Right kidney (tissue), 1 donor: ENCODE results near the gene ZBTB20.

Source experiments
- DNase-seq: peaks from one replicate; pipeline ENCODE4 v3.0.0-alpha.2; 2016

The ZBTB20 gene

DNA sequence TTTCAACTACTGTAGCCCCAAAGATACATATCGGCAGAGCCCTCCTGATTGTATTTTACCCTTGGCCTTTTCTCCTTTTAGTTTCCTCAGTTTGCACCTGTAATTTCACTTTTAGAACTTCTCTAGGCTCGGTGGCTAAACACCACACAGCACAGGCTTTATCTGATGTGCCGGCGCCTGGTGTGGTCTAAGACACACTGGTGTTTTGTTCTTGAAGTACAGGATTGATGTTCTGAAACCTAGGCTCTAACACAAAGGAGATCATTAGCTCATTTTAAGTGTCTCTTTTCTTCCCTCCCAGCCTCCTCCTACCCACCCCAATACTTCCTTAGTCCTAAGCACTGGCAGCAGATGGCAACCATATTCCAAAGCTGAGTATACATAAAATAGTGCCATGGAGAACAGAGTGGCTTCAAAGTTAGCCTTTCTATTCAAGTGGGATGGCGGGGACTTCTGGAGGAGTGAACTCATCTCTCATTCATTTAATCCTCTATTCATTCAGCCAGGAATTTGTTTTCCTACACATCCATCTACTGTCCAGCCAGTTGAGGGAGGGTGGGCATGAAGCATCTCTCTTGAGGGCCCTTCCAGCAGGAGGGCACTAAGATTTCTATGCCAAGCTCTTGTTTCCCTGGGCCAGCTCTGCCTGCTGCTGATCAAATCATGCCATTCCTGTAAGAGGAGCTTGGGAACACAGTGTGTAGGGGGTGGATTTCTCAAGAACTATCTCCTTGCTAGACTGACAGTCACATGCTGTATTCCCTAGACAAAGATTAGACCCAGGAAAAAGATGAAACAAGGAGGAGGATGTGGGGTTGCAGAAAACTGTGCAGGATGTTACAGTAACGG, 782.1 kb downstream of the ZBTB20 start:
- DNase-seq = no peak

DNA sequence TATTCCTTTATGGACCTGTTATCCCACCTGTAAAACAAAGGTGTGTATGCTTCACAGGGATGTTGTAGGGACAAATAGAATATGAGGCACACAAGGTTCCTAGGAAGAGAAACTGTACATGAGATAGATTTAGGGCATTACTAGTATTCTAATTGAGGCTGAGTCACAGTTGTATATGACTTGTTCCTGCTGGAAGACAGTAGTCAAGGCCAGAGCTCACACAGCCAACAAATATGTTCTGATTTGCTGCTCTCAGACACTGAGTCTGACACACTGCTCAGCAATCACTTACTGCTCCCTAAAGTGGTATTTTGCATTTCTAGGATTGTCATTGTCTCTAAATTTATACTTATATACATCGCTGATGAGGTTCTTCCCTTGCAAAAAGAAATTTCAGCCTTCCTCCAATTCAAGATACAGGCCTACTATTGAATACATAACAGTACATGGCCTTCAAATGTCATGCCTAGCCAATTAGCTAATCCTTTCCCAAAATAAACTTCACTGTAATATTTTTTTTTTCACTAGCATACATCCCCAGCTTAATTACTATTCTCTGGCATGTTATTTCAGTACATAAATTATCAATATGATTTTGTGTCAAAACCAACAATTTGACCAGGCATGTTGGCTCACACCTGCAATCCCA, 783.4 kb downstream of the ZBTB20 start:
- no peak for DNase-seq

DNA sequence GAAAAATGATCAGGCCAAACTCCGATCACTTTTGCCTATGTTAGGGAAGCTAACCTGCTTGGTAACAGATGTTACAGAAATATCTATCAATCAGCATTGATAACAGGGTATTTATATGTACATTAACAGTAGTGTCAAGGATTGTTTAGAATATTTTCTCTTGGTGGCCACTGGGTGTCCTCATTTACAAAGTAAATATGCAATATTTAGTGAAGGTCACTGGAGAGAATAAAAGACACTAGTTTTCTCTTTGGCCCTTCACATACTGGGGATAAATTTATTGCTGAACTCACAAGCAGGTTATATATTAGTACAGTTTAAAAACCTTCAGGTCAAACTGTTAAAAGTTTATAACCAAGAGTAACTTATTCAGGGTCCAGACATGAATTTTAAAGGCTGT, 784.3 kb downstream of the ZBTB20 start:
- no peak for DNase-seq

DNA sequence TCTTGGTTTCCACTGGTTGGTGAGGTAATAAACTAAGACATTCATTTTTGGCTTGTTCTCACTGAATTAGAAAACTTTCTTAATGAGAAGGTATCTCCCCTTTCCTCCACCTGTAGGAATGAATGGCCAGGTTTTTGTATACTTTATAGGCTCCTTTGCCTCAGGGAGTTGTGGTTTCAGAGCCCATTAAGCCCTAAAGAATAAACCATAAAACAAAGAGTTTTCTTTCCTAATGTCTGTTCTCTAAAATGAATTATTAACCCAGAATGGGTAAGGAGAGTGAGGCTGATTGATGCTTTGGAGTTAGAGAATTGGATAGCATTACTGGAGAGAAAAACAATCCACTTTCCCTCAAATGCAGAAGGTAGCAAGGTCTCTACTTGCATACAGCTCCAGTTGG, 785.7 kb downstream of the ZBTB20 start:
- DNase-seq = no peak

DNA sequence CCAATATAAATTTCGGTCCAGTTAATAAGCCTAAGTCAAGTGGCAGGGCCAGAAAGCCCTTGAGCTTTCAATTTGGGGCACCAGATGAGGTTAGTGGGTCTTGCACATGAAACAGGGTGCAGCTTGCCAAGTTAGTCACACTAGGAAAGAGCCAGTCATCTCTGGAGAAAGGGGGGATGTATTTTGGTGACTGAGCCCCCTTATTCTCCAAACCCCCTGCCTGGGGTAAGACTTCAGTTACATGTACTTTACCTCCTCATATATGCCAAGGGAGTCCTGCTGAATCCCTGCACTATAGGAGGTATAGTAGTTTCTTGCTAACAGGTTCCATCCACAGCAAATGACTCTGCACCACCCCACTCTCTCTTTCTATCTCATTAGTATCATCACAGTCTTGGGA, 790.6 kb downstream of the ZBTB20 start:
- DNase-seq = no peak

DNA sequence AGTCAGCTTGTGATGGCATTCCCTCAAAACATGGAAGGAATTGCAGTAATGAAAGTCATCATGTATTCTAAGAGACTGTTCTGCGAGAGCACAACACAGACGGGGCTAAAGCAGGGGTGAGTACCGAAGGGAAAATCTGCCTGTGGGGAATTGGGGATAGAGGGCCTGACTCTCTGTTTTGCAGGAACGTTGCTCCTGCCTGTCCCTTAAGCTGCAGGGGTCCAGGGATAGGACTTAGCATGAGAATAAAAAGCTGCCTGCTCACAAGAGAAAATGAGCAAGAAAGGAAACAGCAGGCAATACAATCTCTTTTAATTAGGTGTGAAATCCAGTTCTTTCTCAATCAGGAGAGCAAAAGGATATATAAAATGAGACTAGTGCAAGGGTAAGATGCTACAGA, 791.0 kb downstream of the ZBTB20 start:
- no peak for DNase-seq

DNA sequence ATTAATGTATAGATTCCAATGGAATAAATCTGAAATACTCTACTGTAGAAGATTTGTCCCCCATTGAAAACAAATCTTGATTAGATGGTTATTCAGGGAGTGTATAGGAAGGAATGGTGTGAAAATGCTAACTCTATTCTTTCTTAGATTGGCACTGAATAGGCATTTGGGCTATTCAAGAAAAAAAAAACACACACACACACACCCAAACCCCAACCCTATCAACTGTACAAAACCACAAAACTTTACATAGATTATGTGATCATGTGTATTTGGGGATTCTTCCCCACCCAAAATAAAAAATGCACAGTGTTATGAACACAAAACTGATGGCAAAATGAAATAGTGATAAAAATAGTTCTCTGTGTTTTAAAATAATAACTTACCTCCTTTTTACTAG, 791.4 kb downstream of the ZBTB20 start:
- no peak for DNase-seq

DNA sequence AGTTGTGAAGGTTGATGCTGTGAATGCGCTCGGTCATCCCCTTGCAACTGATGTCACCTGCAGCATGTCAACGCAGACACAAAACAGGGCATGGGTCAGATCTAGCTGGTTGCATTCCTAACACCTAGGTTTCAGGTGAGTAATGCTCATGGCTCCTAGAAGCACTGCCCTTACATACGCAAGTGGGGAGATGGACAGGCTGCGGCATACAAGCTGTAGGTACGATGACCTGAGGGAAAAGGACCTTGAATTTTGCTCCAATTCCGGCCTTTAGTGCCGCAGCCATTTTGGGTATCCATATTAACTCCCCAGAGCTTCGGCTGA, 795.3 kb downstream of the ZBTB20 start:
- no peak for DNase-seq

DNA sequence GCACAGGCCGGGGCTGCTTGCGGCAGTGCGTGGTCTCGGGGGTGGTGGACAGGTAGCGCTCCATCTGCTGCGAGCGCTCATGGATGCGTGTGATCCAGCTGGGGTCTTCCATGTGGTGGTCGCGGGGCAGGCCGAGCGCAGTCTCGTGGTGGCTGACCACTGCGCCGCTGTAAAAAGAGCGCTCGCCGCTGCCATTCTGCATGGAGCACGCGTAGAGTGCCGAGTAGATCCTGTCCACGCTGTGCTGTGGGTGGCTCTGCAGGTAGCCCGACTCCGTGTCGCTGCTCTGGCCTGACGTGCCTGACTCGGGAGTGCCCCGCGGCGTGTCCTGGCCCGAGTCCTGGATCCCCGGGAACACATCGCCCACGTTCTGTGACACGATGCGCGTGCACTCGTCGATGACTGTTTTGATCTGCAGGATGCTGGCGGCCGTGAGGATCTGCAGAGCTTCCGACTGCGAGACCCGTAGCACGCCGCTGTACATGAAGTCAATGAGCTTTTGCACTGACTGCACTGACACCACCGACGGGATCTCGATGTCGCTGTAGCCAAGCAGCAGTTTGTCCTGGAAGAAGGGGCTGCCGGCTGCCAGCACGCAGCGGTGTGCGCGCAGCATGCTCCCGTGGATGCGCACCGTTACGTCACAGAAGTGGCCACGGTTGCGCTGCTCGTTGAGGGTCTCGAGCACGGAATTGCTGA, 795.8 kb downstream of the ZBTB20 start:
- DNase-seq = no peak

DNA sequence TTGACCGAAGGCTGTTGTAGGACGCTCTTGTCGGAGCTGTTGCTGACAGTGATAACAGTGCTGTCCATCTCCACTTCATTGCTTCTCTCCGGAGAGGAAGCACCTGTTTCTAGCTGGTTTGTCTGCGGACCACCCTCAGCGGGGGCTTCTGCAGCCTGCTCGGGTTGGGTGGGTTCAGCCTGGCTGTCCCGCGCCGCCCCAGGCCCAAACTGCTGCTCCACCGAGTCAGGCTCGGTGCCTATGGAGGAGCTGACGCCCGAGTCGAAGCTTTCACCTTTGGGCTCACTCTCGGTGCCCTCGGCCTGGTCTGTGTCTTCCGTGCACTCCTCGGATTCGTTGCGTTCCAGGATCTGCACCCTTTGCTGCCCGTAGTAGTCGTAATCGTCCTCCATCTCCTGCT, 796.4 kb downstream of the ZBTB20 start:
- DNase-seq = no peak

DNA sequence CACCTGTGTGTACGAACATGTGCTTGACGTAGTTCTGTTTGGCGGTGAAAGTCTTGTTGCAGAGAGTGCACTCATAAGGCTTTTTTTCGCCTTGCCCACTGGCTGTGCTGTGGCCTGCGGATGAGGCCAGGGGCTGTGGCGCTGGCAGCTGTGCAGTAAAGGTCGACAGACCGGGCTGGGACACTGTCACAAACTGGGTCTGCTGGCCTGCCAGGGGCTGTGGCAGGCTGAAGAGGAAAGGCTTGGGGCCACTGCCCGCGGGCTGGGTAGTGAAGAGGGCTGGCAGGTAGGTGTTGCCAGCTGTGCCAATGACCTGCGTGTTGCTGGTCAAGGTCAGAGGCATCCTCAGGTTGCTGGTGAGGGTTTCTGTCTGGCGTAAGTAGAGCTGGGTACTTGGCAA, 796.8 kb downstream of the ZBTB20 start:
- no peak for DNase-seq

DNA sequence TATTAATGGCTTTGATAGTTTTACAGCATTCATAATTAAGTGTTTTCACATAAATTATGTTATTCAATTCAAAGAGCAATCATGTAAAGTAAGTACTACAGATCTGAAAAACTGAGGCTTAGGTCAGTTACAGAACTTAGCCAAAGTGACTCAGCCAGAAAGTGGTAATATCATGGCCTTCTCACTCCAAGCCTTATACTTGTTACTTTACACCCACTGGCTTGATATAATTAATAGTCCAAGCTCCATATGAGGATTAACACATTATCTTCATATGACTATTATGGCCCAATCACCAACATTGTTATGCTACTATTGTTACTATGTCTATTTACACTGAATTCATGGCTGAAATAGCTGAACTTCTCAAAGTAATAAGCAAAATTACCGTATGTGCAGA, 802.6 kb downstream of the ZBTB20 start:
- DNase-seq = no peak

DNA sequence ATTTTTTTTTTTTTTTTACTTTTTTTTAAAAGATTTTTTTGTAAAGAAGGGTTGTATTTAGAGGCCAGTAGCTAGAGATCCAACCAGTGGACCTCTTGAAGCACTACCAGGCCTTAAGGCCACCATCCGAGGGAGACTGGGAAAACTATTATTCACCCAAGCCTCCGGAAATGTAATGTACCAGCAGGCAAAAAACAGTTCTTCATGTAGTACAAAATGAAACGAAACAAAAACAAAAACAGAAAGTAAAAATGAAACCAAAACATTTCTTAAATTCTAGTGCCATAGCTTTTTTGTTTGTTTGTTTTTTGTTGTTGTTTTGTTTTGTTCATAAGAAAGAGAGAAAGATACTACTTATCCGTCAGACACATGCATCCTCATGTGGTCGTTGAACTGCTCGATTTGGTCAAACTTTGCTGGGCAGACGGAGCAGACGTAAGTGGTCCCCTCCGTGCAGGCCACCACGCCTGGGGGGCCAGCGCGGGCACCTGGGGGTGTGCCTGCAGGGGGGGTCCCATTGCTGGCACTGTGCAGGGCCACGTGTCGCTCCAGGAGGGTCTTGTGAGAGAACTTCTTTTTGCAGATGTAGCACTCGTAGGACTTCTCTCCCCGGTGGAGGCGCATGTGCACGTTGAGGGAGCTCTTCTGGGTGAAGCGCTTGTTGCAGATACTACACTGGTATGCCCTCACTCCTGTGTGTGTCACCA, 808.3 kb downstream of the ZBTB20 start:
- no peak for DNase-seq

DNA sequence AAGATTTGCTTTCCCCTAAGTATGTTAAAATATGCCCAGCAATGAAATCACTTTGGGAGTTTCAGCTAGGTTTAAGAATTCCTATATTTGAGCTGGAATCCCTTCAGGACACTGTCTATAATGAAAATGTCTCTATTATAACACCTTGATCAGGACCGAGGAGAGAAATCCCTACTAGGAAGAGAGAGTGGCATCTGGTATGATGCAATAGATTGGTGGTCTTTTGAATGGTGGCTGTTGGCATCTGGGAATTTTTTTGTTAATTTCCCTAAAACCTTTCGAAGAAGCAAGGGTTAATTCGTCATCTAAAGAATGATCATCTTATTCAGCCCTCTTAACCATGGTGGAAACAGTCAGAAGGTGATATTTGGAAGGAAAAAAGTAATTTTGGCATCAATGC, 810.2 kb downstream of the ZBTB20 start:
- no peak for DNase-seq

DNA sequence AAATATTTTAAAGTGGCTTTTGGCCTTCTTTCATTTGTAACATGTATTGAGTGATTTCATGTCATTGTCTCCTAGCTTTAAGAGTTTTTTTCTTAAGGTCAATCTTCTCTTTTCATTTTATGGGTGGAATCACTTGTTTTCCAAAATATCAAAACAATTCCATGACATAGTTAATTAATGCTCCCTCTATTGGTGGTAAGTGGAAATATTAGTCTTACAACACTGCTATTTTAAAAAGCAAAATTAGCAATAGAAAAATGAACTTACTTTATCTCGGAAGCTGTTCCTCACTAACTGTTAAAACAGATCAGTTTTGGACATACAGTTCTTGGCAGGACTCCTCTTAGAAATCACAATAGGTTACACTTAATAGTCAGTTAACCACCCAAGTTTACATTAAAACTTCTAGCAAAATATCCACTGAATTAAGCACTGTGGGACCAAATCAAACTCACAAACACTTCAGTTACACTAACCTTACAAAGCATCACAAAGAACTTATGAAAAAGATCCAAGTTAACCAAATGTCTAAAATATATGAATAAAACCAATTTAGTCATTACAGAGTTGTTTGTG, 810.9 kb downstream of the ZBTB20 start:
- no peak for DNase-seq

DNA sequence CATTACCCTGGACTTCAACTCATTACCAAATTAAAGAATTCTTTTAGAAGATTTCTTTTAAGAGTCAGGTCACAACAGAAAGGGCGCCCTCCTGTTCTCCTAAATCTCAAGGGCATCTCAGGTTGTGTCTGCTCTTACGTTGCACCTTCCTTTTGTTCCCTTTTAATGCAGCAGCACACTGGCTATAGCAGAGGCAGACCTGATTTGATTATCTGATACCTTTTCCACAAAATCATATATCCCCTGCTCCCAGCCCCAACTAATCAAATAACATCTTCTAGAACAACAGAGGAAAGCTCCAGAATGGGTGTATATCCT, 813.2 kb downstream of the ZBTB20 start:
- DNase-seq = no peak

DNA sequence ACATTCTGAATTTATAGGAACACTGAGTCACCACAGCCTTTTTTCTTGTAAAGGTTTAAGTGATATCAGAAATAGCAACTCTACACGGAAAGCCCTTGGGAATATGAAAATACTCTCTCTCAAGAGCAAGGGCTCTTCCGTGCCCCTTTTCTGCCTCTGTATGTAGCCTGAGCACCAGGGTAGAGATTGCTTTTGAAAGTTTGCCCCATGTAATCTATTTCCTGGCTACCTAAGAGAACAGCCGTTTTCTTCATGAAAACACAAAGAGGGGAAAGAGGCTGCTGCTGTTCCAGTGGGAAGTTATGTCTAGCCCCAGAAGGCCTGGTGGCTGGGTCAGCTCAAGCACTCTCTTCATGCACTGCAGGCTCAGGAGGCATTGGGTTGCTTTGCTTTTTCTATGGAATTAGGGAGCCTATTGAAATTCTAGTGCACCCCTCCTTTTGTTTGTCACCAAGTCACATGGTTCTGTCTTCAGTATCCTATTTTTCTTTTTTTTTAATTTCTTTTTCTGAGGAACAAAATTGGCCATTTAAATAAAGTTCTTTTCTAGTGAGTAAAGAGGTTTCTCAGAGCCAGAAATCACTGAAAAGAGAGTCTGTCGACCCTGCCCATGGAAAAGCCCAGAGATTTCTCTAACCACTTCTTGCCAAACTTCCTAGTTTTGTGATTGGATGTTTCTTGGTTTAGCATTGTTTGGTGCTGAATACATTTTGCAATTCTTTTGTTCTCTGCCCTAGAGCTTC, 813.7 kb downstream of the ZBTB20 start:
- DNase-seq = no peak

DNA sequence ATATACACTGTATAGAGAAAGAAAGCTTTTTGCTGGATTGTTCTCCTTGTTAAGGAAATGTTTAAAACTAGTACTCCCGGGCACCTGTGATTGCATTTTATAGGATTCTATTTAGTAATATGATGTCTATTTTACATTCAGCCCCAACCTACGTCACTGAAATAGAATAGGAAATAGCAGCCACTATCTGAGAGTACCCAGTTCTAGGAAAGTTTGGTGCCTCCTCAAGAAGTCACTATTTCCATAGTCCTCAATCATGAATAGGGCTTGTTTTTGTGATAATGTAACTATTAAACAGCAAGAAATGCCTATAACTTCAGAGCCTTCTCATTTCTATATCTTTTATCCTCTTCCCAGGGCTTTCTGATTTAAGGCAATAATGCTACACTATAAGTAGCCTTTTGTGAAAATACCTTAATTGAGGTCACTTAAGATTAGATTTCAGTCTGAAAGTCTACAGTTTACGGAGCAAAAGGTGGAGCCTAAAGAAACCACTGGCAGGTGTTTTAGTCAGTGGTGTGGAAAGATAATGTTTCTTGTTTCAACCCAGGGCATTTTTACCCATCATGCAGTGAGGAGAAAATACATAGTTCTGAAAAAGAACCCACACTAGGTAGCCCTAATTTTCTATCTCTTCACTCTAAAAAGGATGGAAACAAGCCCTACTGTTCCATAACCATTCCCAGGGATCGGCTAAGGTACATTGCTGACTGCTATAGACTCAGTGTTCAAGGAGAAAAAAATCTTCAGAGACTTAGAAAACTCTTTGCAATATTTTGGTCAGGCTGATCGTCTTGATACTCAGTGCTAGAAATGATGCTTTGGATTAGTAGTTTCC, 814.5 kb downstream of the ZBTB20 start:
- no peak for DNase-seq

DNA sequence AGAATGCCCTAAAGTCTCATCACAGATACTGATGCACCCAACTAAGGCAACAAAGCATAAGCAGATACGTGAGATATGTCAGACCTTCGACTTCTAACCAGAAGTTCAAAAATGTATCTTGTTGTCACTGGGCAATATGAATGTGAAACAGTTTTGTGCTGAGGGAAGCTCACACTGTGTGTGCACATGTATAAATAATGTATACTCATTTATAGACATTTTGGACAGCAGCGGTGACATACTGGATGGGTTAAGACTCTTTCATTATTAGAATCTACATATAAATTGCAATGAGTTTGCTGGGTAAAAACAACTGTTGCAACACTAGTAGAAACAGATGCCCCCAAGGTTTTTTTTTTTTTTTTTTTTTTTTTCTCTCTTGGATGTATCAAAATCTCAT, 815.4 kb downstream of the ZBTB20 start:
- DNase-seq = no peak

DNA sequence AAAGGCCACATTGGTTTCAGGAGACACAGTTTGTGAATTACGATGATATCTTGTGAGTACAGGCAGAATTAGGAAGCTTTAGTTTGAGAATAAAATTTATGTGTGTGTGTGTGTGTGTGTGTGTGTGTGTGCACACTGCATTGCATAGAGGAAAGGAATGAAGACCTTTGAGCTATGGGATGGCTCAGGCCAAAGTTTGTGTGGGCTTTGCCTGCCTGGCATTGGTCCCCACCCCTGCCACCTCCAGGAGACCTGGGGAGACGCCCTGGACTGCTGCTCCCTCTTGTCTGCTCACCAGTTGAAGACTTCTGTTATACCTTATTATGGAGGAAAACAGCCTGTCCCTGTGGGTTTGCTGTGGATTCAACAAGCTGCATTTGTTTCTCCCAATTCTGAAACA, 816.1 kb downstream of the ZBTB20 start:
- no peak for DNase-seq

DNA sequence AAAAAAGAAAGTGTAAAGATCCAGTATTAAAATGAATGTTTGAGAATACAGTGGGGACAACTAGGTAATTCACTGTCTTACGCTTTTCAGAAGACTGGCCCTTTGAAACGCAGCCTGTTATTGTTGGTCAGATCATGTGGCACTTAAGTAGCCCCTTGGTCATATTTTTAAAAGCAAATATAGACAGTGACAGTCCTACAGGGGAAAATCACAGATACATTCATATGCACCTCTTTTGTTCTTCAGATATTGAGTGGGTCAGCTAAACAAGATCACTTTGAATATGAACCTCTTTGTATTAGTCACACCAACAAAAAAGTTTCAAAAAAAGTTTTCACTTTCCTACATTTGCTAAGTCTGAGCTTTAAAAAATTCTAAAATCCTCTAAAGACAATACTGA, 817.3 kb downstream of the ZBTB20 start:
- no peak for DNase-seq
